ENCODE results near the gene ENDOV. TPM values are rescaled to one million over a fixed set of nuclear protein-coding genes. Genes with fewer than 3 reads are reported as not detected.

The ENDOV gene
- polyA plus RNA-seq, 2 of the 4 experiments (the other 2 are of a cell fraction), result 33.2 to 42.6 TPM

DNA sequence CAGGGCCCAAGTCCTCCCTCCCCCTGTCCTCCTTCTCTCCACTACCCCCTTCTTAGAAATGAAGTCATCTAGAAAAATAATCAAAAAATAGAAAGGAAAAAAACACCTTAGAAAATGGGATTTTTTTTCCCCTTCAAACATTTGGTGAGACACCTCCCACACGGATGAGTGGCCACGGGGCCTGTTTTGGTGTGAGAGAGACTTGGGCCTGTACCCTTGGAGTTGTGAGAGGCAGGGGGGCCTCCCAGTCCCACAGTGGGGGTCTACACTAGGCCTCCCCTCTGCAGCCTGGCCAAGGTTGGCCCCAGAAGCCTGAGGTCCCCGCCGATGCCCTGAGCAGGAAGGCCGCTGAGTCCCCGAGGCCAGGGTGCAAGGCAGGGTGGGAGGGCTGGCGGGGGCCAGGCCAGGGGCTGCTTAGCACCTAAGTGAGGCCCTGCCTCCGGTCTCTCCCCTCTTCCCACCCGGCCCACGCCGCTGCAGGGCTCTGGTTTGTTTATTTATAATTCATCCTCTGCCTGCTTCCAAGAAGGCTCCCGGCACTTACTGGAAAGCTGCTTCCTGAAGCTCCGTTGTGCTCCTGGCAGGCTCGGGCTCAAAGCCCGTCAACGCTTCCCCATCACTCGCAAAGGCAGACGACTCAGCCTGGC, 35.1 kb downstream of the ENDOV start:
- H3K27ac ChIP-seq, result no peak overlapping the region
- TF ChIP-seq ZNF302 (CRISPR knock-in tag; IDR thresholded peaks at IDR 0.05), result no peak
- no peak for TF ChIP-seq RARB (CRISPR knock-in tag; IDR thresholded peaks at IDR 0.05)
- no peak for TF ChIP-seq RCOR1 (IDR thresholded peaks at IDR 0.05; ENCODE audit: low read depth, low read length)
- FAIRE-seq, result no peak
- DNase-seq (ENCODE audit: low read depth in 1 of 2, low spot score in 1 of 2), result no peak
- H3K4me3 ChIP-seq, result no peak overlapping the region
- ChIA-PET POLR2A (no interaction called here), CTCF (interaction anchor here (1.6 to 3.0 kb wide), 2 partner anchors 8 to 126 kb away, joined by 5 to 11 read pairs; no protein-coding TSS in a partner anchor)
- H3K9me3 ChIP-seq, result no peaks in the 10 kb centered on the region
- ATAC-seq, result no peak
- no peak overlapping the region for H3K4me2 ChIP-seq
- 71% methylated on average over 18 of the region's 18 CpGs for WGBS (ENCODE audit: missing lambda C conversion rate)
- peaks cover 15% of the 10 kb centered on the region for H3K4me1 ChIP-seq

DNA sequence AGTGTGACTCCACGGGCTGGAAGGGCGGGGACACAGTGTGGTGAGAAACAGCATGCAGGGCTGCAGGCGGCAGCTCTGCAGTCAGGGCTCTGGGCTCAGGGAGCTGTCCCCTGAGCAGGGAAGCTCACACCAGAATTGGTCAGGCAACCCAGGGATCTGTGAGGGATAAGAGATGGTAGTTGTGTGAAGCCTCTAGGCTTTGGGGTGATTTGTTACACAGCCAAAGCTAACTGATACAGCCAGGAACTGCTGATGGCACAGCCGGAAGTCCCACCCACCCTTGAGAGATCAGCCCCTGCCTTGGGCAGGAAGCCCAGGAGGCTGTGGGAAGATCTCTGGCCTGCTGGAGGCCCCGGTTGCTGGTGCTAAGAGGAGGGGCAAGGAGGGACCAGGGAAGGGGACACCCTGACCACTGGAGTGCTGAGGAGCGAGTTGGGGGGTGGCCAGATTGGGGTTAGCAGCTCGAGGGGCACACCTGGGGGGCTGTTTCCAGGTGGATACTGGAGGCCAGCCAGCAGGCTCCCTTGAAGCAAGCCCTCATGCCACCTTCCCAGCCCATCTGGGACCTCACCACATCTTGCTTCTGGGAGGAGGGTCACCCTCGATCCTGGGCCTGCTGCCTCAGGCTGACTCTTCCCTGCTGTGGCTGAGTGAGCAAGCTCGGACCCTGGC, 36.3 kb downstream of the ENDOV start:
- TF ChIP-seq RNF2 (IDR thresholded peaks at IDR 0.05; ENCODE audit: borderline replicate concordance, low read depth) (no peak), SMC3 (IDR thresholded peaks at IDR 0.05) (no peak), ZFP36 (IDR thresholded peaks at IDR 0.05; ENCODE audit: borderline replicate concordance, partially characterized antibody) (no peak), GATA3 (IDR thresholded peaks at IDR 0.05; ENCODE audit: borderline replicate concordance) (no peak), MAFK (IDR thresholded peaks at IDR 0.05; ENCODE audit: partially characterized antibody) (no peak), EHMT2 (IDR thresholded peaks at IDR 0.05; ENCODE audit: low read depth) (no peak), FOXS1 (CRISPR knock-in tag; IDR thresholded peaks at IDR 0.05) (no peak), CBX2 (IDR thresholded peaks at IDR 0.05; ENCODE audit: borderline replicate concordance, low read depth) (no peak), NR3C1 (IDR thresholded peaks at IDR 0.05) (no peak)
- TF ChIP-seq, protein P1, sequence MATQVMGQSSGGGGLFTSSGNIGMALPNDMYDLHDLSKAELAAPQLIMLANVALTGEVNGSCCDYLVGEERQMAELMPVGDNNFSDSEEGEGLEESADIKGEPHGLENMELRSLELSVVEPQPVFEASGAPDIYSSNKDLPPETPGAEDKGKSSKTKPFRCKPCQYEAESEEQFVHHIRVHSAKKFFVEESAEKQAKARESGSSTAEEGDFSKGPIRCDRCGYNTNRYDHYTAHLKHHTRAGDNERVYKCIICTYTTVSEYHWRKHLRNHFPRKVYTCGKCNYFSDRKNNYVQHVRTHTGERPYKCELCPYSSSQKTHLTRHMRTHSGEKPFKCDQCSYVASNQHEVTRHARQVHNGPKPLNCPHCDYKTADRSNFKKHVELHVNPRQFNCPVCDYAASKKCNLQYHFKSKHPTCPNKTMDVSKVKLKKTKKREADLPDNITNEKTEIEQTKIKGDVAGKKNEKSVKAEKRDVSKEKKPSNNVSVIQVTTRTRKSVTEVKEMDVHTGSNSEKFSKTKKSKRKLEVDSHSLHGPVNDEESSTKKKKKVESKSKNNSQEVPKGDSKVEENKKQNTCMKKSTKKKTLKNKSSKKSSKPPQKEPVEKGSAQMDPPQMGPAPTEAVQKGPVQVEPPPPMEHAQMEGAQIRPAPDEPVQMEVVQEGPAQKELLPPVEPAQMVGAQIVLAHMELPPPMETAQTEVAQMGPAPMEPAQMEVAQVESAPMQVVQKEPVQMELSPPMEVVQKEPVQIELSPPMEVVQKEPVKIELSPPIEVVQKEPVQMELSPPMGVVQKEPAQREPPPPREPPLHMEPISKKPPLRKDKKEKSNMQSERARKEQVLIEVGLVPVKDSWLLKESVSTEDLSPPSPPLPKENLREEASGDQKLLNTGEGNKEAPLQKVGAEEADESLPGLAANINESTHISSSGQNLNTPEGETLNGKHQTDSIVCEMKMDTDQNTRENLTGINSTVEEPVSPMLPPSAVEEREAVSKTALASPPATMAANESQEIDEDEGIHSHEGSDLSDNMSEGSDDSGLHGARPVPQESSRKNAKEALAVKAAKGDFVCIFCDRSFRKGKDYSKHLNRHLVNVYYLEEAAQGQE (IDR thresholded peaks at IDR 0.05), result no peak
- DNase-seq (ENCODE audit: low read depth in 1 of 2, low spot score in 1 of 2) (no peak), ATAC-seq (no peak), FAIRE-seq (no peak)
- Histone ChIP-seq H3K4me2 (no peak overlapping the region), H3K4me1 (peaks cover 20% of the 10 kb centered on the region), H3K9me3 (no peaks in the 10 kb centered on the region), H3K4me3 (no peak overlapping the region), H3K27ac (no peak overlapping the region)
- ChIA-PET CTCF (interaction anchor here (1.0 to 3.0 kb wide), 4 partner anchors 9 to 124 kb away, joined by 4 to 11 read pairs (median 4); no protein-coding TSS in a partner anchor), POLR2A (no interaction called here)
- 79% methylated on average over 7 of the region's 9 CpGs for WGBS (ENCODE audit: missing lambda C conversion rate)

DNA sequence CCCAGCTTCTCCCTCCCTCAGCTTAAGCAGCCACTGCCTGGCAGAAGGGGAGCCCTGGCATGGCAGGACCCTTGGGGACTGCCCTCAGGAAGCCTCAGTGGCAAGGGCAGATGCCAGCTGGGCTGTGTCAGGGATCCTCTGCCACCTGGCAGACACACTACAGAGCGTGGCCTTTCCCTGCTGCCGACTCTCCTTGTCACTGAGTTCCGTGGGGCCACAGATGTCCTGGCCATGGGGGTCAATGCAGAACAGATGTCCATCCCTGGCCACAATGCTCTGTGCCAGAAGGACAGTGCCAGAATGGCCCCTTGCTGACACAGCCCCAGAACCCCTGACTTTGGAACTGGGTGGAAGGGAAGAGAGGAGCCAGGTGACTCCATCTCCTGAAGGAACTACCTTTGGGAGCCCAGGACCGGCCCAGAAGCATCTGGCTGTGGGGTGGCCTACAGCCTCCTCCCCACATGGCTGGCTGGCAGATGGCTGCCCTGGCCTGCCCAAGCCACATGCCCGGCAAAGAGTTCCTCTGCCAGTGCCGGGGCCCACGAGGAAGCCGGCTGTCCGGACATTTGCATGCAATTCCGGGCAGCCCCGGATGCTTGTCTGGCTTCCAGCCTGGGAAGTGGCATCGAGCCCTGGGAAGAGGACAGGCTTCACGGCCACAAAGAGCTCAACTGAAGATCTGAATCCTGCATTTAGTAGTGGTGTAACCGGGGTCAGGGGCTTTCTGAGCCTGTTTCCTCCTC, 37.4 kb downstream of the ENDOV start:
- ATAC-seq, result no peak
- H3K4me2 ChIP-seq, result no peak overlapping the region
- no peak overlapping the region for H3K4me3 ChIP-seq
- no peak overlapping the region for H3K27ac ChIP-seq
- H3K4me1 ChIP-seq, result peaks cover 15% of the 10 kb centered on the region
- 58% methylated on average over 14 of the region's 14 CpGs for WGBS (ENCODE audit: missing lambda C conversion rate)
- ChIA-PET CTCF (interaction anchor here (1.0 to 3.0 kb wide), 4 partner anchors 11 to 25 kb away, joined by 3 to 11 read pairs (median 4); no protein-coding TSS in a partner anchor), POLR2A (no interaction called here)
- no peak for DNase-seq (ENCODE audit: low read depth in 1 of 2, low spot score in 1 of 2)
- no peak for FAIRE-seq
- no peaks in the 10 kb centered on the region for H3K9me3 ChIP-seq
- TF ChIP-seq, protein P2, sequence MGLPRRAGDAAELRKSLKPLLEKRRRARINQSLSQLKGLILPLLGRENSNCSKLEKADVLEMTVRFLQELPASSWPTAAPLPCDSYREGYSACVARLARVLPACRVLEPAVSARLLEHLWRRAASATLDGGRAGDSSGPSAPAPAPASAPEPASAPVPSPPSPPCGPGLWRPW (IDR thresholded peaks at IDR 0.05), result no peak
- TF ChIP-seq HDAC2 (IDR thresholded peaks at IDR 0.05) (no peak), ZSCAN20 (CRISPR knock-in tag; IDR thresholded peaks at IDR 0.05) (no peak), CHD4 (IDR thresholded peaks at IDR 0.05; ENCODE audit: borderline replicate concordance) (no peak), KDM1A (IDR thresholded peaks at IDR 0.05; ENCODE audit: low read depth) (no peak), RCOR1 (IDR thresholded peaks at IDR 0.05; ENCODE audit: low read depth, low read length) (no peak), MYC (IDR thresholded peaks at IDR 0.05; ENCODE audit: borderline replicate concordance, low read length) (no peak), BHLHE40 (IDR thresholded peaks at IDR 0.05; ENCODE audit: low read depth, low read length) (no peak), HEYL (CRISPR knock-in tag; IDR thresholded peaks at IDR 0.05) (no peak), EP300 (IDR thresholded peaks at IDR 0.05) (no peak), HOXA7 (CRISPR knock-in tag; IDR thresholded peaks at IDR 0.05) (no peak), FOSB (CRISPR knock-in tag; IDR thresholded peaks at IDR 0.05) (no peak), CBX2 (IDR thresholded peaks at IDR 0.05; ENCODE audit: borderline replicate concordance, low read depth) (no peak), EHMT2 (IDR thresholded peaks at IDR 0.05; ENCODE audit: low read depth) (no peak), ESRRA (IDR thresholded peaks at IDR 0.05; ENCODE audit: borderline replicate concordance, low read length) (no peak), POLR2AphosphoS2 (conservative IDR thresholded peaks at IDR 0.05; ENCODE audit: low read length) (no peak)
- TF ChIP-seq, protein P3, sequence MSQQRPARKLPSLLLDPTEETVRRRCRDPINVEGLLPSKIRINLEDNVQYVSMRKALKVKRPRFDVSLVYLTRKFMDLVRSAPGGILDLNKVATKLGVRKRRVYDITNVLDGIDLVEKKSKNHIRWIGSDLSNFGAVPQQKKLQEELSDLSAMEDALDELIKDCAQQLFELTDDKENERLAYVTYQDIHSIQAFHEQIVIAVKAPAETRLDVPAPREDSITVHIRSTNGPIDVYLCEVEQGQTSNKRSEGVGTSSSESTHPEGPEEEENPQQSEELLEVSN (IDR thresholded peaks at IDR 0.05; ENCODE audit: borderline replicate concordance, low read depth), result no peak
- TF ChIP-seq, protein P4, sequence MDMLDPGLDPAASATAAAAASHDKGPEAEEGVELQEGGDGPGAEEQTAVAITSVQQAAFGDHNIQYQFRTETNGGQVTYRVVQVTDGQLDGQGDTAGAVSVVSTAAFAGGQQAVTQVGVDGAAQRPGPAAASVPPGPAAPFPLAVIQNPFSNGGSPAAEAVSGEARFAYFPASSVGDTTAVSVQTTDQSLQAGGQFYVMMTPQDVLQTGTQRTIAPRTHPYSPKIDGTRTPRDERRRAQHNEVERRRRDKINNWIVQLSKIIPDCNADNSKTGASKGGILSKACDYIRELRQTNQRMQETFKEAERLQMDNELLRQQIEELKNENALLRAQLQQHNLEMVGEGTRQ (IDR thresholded peaks at IDR 0.05), result no peak
